HG03064 (cell line): ENCODE results near the gene MRPL53.

ENCODE experiments used
- ATAC-seq: cut with Tn5 transposase; IDR thresholded peaks from one replicate; pipeline ENCODE4 v1.9.1; 2021; ENCODE audit warnings: low read depth; ENCODE audit not compliant: unreplicated experiment

MRPL53 gene

GRCh38 chr2:74472086-74472944 lies at the start of gene MRPL53:
Gene MRPL53, minus strand, starts transcription at chr2:74472680. Its CDS starts 20 bp downstream, at chr2:74472660.
- peak; percentile 81 for ATAC-seq

GRCh38 chr2:74516650-74517049 lies 44.2 kb upstream of the MRPL53 start:
- no peak for ATAC-seq

GRCh38 chr2:74515981-74516633 lies 43.6 kb upstream of the MRPL53 start:
- no peak for ATAC-seq

- ATAC-seq, result no peak
Measured at GRCh38 chr2:74515271-74515980, 42.9 kb upstream of the MRPL53 start.

- no peak for ATAC-seq
Measured at GRCh38 chr2:74514368-74515270, 42.1 kb upstream of the MRPL53 start, which contains the start of gene TLX2. Gene TLX2, plus strand, starts transcription at chr2:74514450. Its CDS starts 357 bp downstream, at chr2:74514807.

- ATAC-seq, result no peak
Measured at GRCh38 chr2:74513605-74514367, 41.3 kb upstream of the MRPL53 start.

GRCh38 chr2:74512744-74513604 lies 40.5 kb upstream of the MRPL53 start:
- no peak for ATAC-seq

- ATAC-seq, result no peak
Measured at GRCh38 chr2:74511104-74511989, 38.9 kb upstream of the MRPL53 start.

- no peak for ATAC-seq
Measured at GRCh38 chr2:74510272-74510671, 37.8 kb upstream of the MRPL53 start.

GRCh38 chr2:74507926-74508520 lies 35.5 kb upstream of the MRPL53 start:
- peak; percentile 5 for ATAC-seq

GRCh38 chr2:74507145-74507925 lies 34.9 kb upstream of the MRPL53 start, which contains the start of gene PCGF1:
Gene PCGF1, minus strand, starts transcription at chr2:74507695. Its CDS starts 27 bp downstream, at chr2:74507668.
- ATAC-seq, result peak; percentile 80

GRCh38 chr2:74505448-74506246 lies 33.2 kb upstream of the MRPL53 start:
- ATAC-seq, result no peak

GRCh38 chr2:74504591-74504990 lies 32.1 kb upstream of the MRPL53 start:
- ATAC-seq, result no peak

- no peak for ATAC-seq
Measured at GRCh38 chr2:74503506-74504475, 31.3 kb upstream of the MRPL53 start.
